OCI-LY1 (cell line): ENCODE measurements around the gene AP2B1.

Source experiments
- H2AFZ ChIP-seq: fragments of 200-600 bp; sonication (generic), shearing (Covaris generic); 2 replicates; pipeline ENCODE4 v1.6.0; 2014; ENCODE audit warnings: antibody characterized with exemption, mild to moderate bottlenecking, low read length
- H3F3A ChIP-seq: fragments of 200-600 bp; sonication (generic), shearing (Covaris generic); 2 replicates; pipeline ENCODE4 v1.6.0; 2014; ENCODE audit warnings: mild to moderate bottlenecking, antibody characterized with exemption, low read length, moderate library complexity; ENCODE audit not compliant: insufficient read depth
- H3K27ac ChIP-seq: fragments of 200-600 bp; sonication (generic); 2 replicates; pipeline ENCODE4 v1.5.1; 2014; ENCODE audit warnings: low read length, mixed run types, mild to moderate bottlenecking, low read depth; ENCODE audit not compliant: poor library complexity, severe bottlenecking
- H3K27me3 ChIP-seq: fragments of 200-600 bp; sonication (generic); 2 replicates; pipeline ENCODE4 v1.6.0; 2014; ENCODE audit warnings: antibody characterized with exemption, mild to moderate bottlenecking, low read length, moderate library complexity; ENCODE audit not compliant: insufficient read depth
- H3K36me3 ChIP-seq: fragments of 200-600 bp; sonication (generic); 2 replicates; pipeline ENCODE4 v1.6.1; 2014; ENCODE audit warnings: mild to moderate bottlenecking, antibody characterized with exemption, low read length, moderate library complexity, mixed read lengths; ENCODE audit not compliant: insufficient read depth
- H3K4me1 ChIP-seq: fragments of 200-600 bp; sonication (generic); 2 replicates; pipeline ENCODE4 v1.5.1; 2014; ENCODE audit warnings: mild to moderate bottlenecking, low read length, moderate library complexity; ENCODE audit not compliant: insufficient read depth, severe bottlenecking
- H3K4me2 ChIP-seq: fragments of 200-600 bp; sonication (generic), shearing (Covaris generic); 2 replicates; pipeline ENCODE4 v1.6.1; 2014; ENCODE audit warnings: low read length
- H3K4me3 ChIP-seq: fragments of 200-600 bp; sonication (generic); 2 replicates; pipeline ENCODE4 v1.5.1; 2014; ENCODE audit warnings: low read length, low read depth, mild to moderate bottlenecking, mixed read lengths; ENCODE audit not compliant: poor library complexity, severe bottlenecking
- H3K79me2 ChIP-seq: fragments of 200-600 bp; shearing (Covaris generic); 2 replicates; pipeline ENCODE4 v1.6.1; 2016; ENCODE audit warnings: mixed run types, low read length, mixed read lengths; ENCODE audit not compliant: insufficient read depth
- H3K9ac ChIP-seq: fragments of 200-600 bp; sonication (generic), shearing (Covaris generic); 2 replicates; pipeline ENCODE4 v1.6.1; 2014; ENCODE audit warnings: mild to moderate bottlenecking, low read length, mixed read lengths
- H3K9me2 ChIP-seq: fragments of 200-600 bp; sonication (generic), shearing (Covaris generic); 2 replicates; pipeline ENCODE4 v1.6.1; 2014; ENCODE audit warnings: low read depth, mild to moderate bottlenecking, low read length, mixed read lengths
- H3K9me3 ChIP-seq: fragments of 200-600 bp; shearing (Covaris generic); 2 replicates; pipeline ENCODE4 v1.6.1; 2014; ENCODE audit warnings: low read length, mixed read lengths
- H4K20me1 ChIP-seq: fragments of 200-600 bp; sonication (generic), shearing (Covaris generic); 2 replicates; pipeline ENCODE4 v1.6.0; 2016; ENCODE audit warnings: mild to moderate bottlenecking, low read length; ENCODE audit not compliant: insufficient read depth
- EZH2 ChIP-seq: fragments of 200-600 bp; sonication (generic), shearing (Covaris generic); IDR thresholded peaks from 2 replicates; pipeline ENCODE4 v1.8.0; 2017; ENCODE audit warnings: borderline replicate concordance, mixed run types, mild to moderate bottlenecking, antibody characterized with exemption, low read length, moderate library complexity, mixed read lengths
- TF ChIP-seq, protein P1 (sequence below): fragments of 200-600 bp; sonication (generic), shearing (Covaris generic); IDR thresholded peaks from 2 replicates; pipeline ENCODE4 v1.5.1; 2017; ENCODE audit warnings: mild to moderate bottlenecking, antibody characterized with exemption, low read length, moderate library complexity, mixed read lengths

The AP2B1 gene

DNA sequence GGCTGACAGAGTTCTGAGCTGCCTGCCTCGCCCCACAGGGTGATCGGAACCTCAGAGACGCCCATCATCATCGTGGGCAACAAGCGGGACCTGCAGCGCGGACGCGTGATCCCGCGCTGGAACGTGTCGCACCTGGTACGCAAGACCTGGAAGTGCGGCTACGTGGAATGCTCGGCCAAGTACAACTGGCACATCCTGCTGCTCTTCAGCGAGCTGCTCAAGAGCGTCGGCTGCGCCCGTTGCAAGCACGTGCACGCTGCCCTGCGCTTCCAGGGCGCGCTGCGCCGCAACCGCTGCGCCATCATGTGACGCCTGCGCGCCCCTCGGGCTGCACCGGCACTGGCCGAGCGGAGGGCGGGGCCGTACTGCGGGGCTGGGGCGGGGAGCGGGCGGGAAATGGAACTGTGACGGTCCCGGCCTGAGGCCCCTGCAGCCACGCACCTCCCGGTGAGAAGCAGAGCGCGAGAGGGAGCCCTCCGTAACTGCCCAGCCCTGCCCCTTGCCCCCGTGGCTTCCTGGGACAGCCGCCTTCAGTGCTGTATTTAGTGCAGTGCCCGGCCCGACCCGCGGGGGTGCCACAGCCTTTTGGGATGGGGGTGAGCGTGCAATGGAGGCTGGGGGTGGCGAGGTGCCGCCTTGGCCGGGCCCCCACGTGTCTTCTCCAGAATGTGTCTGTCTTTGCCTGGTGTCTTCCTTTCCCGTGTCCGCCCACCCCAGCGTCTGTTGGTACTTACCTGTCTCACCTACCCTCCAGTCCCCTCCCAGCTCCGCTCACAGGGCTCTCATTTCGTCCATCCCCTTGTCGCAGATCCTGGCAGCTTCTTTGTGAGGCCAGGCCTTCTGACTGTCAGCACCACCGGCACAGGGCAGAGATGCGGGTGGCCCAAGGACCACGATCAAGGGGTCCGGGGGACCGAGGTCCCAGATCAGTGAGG, 154.1 kb downstream of the AP2B1 start:
- H3K27me3 ChIP-seq: no peaks in the 10 kb centered on the region
- no peak overlapping the region for H3K4me2 ChIP-seq
- H3K79me2 ChIP-seq: no peaks in the 10 kb centered on the region
- H3F3A ChIP-seq: no peaks in the 10 kb centered on the region
- no peaks in the 10 kb centered on the region for H3K9me2 ChIP-seq
- no peaks in the 10 kb centered on the region for H4K20me1 ChIP-seq
- no peak overlapping the region for H3K27ac ChIP-seq
- TF ChIP-seq, protein P1, sequence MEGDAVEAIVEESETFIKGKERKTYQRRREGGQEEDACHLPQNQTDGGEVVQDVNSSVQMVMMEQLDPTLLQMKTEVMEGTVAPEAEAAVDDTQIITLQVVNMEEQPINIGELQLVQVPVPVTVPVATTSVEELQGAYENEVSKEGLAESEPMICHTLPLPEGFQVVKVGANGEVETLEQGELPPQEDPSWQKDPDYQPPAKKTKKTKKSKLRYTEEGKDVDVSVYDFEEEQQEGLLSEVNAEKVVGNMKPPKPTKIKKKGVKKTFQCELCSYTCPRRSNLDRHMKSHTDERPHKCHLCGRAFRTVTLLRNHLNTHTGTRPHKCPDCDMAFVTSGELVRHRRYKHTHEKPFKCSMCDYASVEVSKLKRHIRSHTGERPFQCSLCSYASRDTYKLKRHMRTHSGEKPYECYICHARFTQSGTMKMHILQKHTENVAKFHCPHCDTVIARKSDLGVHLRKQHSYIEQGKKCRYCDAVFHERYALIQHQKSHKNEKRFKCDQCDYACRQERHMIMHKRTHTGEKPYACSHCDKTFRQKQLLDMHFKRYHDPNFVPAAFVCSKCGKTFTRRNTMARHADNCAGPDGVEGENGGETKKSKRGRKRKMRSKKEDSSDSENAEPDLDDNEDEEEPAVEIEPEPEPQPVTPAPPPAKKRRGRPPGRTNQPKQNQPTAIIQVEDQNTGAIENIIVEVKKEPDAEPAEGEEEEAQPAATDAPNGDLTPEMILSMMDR: no peak
- no peak for TF ChIP-seq EZH2
- no peak overlapping the region for H3K4me3 ChIP-seq
- no peaks in the 10 kb centered on the region for H3K9me3 ChIP-seq
- no peak overlapping the region for H2AFZ ChIP-seq
- no peaks in the 10 kb centered on the region for H3K4me1 ChIP-seq
- no peaks in the 10 kb centered on the region for H3K36me3 ChIP-seq
- H3K9ac ChIP-seq: no peak overlapping the region

DNA sequence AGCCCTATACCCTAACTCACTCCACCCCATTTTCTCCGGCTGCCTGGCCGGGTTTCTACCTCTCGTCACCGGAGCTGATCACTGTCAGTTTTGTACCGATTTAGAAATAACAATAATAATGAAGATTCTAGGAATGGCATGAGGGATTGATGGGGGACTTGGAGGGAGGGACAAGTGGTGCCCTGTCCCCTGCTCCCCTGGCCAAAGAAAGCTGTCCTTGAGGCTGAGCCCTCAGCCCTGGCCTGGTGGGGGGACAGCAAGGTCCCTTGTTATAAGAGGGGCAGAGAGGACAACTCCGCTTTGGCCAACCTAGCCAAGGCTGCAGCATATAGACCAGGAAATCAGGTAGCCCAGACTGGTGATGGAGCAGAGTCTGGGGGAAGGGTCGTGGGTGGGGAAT, 155.4 kb downstream of the AP2B1 start:
- TF ChIP-seq EZH2: no peak
- TF ChIP-seq, protein P1: no peak
- Histone ChIP-seq H3K9me3 (no peaks in the 10 kb centered on the region), H3K27me3 (no peaks in the 10 kb centered on the region)

DNA sequence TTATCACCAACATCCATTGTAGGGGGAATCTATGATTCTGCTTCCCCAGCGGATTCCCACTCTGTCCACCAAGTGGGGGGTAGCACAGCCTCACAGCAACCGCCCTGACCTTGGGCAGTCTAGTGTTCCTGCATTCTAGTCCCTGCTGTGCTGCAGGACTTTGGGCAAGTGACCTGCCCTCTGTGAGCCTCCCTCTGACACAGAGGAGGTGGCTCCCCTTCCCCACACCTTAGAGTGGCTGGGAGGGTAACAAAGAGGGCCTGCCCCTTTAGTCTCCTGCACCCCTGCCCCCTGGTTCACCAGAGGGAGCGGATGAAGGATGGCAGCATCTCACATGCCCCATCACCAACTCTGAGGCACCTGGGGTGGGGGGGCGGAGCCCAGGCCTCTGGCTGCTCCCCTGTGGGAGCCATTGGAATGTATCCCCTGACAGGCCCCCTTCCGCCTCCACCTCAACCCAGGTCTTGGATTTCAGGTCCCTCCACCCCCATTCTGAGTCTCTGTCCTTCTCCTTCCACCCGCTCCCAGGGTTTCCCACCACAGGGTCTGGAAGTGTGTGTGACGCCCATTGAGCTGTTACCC, 155.9 kb downstream of the AP2B1 start:
- no peak overlapping the region for H3K9ac ChIP-seq
- no peaks in the 10 kb centered on the region for H3K9me2 ChIP-seq
- no peaks in the 10 kb centered on the region for H4K20me1 ChIP-seq
- no peaks in the 10 kb centered on the region for H3K4me1 ChIP-seq
- no peak overlapping the region for H3K27ac ChIP-seq
- no peaks in the 10 kb centered on the region for H3K36me3 ChIP-seq
- no peak overlapping the region for H3K4me2 ChIP-seq
- H3K9me3 ChIP-seq: no peaks in the 10 kb centered on the region
- H2AFZ ChIP-seq: no peak overlapping the region
- H3F3A ChIP-seq: no peaks in the 10 kb centered on the region
- no peaks in the 10 kb centered on the region for H3K27me3 ChIP-seq
- TF ChIP-seq, protein P1: no peak
- TF ChIP-seq EZH2: no peak
- H3K4me3 ChIP-seq: no peak overlapping the region
- no peaks in the 10 kb centered on the region for H3K79me2 ChIP-seq

More for the DNA sequence above, 155.4 kb downstream of the AP2B1 start:
- Histone ChIP-seq H3K36me3 (no peaks in the 10 kb centered on the region), H4K20me1 (no peaks in the 10 kb centered on the region), H3K4me1 (no peaks in the 10 kb centered on the region), H3K4me3 (no peak overlapping the region), H3K9me2 (no peaks in the 10 kb centered on the region), H3K79me2 (no peaks in the 10 kb centered on the region), H3K9ac (no peak overlapping the region), H2AFZ (no peak overlapping the region), H3F3A (no peaks in the 10 kb centered on the region), H3K27ac (no peak overlapping the region), H3K4me2 (no peak overlapping the region)
